ENCODE data around the gene TRIO.

Gene TRIO

DNA sequence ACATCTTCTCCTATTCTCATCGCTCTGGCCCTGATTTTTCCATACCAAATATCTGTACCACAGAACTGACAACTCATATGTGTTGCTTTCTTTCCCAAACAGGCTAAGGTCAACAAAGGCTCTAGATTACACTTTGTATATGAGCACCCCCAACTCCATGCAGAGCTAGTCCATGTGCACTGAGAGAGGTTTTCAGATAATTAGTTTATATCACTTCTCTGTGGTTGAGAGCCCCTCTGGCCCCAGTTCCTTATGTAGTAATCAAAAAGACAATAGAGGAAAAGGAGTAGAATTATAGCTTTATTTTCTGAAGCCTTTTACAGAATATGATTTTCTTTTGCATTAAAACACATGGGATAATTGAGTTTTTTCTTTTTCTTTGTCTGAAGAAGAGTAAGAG lies 120.0 kb downstream of the TRIO start:
- Histone ChIP-seq H2AFZ (ENCODE audit: low read length) (no peak overlapping the region), H3K4me3 (ENCODE audit: low read length) (no peak overlapping the region), H3K36me3 (replicated peaks; ENCODE audit: insufficient read depth, low read length) (no peaks in the 10 kb centered on the region), H3K27ac (ENCODE audit: low read length) (no peak overlapping the region), H4K20me1 (ENCODE audit: insufficient read depth, low read length) (no peaks in the 10 kb centered on the region), H3K4me2 (ENCODE audit: low read depth, low read length) (no peak overlapping the region), H3K4me1 (ENCODE audit: low read length) (peaks cover 5% of the 10 kb centered on the region), H3K27me3 (replicated peaks; ENCODE audit: insufficient read depth, low read length) (no peaks in the 10 kb centered on the region), H3K9me3 (replicated peaks; ENCODE audit: insufficient read depth, low read length) (no peaks in the 10 kb centered on the region), H3K79me2 (ENCODE audit: low read length) (peaks cover 60% of the 10 kb centered on the region), H3F3A (ENCODE audit: insufficient read depth, low read length) (no peaks in the 10 kb centered on the region), H3K9me2 (replicated peaks; ENCODE audit: insufficient read depth, low read length) (no peaks in the 10 kb centered on the region), H3K9ac (ENCODE audit: low read length) (no peak overlapping the region)
- TF ChIP-seq EZH2 (optimal IDR thresholded peaks at IDR 0.05; ENCODE audit: low read depth, low read length): no peak
- no peak for TF ChIP-seq EZH2phosphoT487 (IDR thresholded peaks at IDR 0.05; ENCODE audit: low read length)
- TF ChIP-seq, protein P1, sequence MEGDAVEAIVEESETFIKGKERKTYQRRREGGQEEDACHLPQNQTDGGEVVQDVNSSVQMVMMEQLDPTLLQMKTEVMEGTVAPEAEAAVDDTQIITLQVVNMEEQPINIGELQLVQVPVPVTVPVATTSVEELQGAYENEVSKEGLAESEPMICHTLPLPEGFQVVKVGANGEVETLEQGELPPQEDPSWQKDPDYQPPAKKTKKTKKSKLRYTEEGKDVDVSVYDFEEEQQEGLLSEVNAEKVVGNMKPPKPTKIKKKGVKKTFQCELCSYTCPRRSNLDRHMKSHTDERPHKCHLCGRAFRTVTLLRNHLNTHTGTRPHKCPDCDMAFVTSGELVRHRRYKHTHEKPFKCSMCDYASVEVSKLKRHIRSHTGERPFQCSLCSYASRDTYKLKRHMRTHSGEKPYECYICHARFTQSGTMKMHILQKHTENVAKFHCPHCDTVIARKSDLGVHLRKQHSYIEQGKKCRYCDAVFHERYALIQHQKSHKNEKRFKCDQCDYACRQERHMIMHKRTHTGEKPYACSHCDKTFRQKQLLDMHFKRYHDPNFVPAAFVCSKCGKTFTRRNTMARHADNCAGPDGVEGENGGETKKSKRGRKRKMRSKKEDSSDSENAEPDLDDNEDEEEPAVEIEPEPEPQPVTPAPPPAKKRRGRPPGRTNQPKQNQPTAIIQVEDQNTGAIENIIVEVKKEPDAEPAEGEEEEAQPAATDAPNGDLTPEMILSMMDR (IDR thresholded peaks at IDR 0.05; ENCODE audit: low read length): no peak
- DNase-seq: no peak

GRCh38 chr5:14263699-14264098 lies 120.6 kb downstream of the TRIO start:
- no peak overlapping the region for H3K4me2 ChIP-seq (ENCODE audit: low read depth, low read length)
- no peak overlapping the region for H3K27ac ChIP-seq (ENCODE audit: low read length)
- TF ChIP-seq EZH2phosphoT487 (IDR thresholded peaks at IDR 0.05; ENCODE audit: low read length) (no peak), EZH2 (optimal IDR thresholded peaks at IDR 0.05; ENCODE audit: low read depth, low read length) (no peak)
- no peaks in the 10 kb centered on the region for H3F3A ChIP-seq (ENCODE audit: insufficient read depth, low read length)
- H3K9me2 ChIP-seq (replicated peaks; ENCODE audit: insufficient read depth, low read length): no peaks in the 10 kb centered on the region
- no peak overlapping the region for H3K4me3 ChIP-seq (ENCODE audit: low read length)
- peaks cover 60% of the 10 kb centered on the region for H3K79me2 ChIP-seq (ENCODE audit: low read length)
- H3K36me3 ChIP-seq (replicated peaks; ENCODE audit: insufficient read depth, low read length): no peaks in the 10 kb centered on the region
- peak; percentile 24 for DNase-seq
- H3K27me3 ChIP-seq (replicated peaks; ENCODE audit: insufficient read depth, low read length): no peaks in the 10 kb centered on the region
- no peak overlapping the region for H2AFZ ChIP-seq (ENCODE audit: low read length)
- no peaks in the 10 kb centered on the region for H3K9me3 ChIP-seq (replicated peaks; ENCODE audit: insufficient read depth, low read length)
- H3K4me1 ChIP-seq (ENCODE audit: low read length): peaks cover 5% of the 10 kb centered on the region
- H4K20me1 ChIP-seq (ENCODE audit: insufficient read depth, low read length): no peaks in the 10 kb centered on the region
- H3K9ac ChIP-seq (ENCODE audit: low read length): no peak overlapping the region

- no peaks in the 10 kb centered on the region for H3K9me2 ChIP-seq (replicated peaks; ENCODE audit: insufficient read depth, low read length)
- H3K36me3 ChIP-seq (replicated peaks; ENCODE audit: insufficient read depth, low read length): no peaks in the 10 kb centered on the region
- no peak for TF ChIP-seq EZH2phosphoT487 (IDR thresholded peaks at IDR 0.05; ENCODE audit: low read length)
- no peak for TF ChIP-seq EZH2 (optimal IDR thresholded peaks at IDR 0.05; ENCODE audit: low read depth, low read length)
- TF ChIP-seq, protein P1 (IDR thresholded peaks at IDR 0.05; ENCODE audit: low read length): no peak
- H3K27ac ChIP-seq (ENCODE audit: low read length): no peak overlapping the region
- peak overlapping the region; percentile 47 for H3K4me3 ChIP-seq (ENCODE audit: low read length)
- no peaks in the 10 kb centered on the region for H3K9me3 ChIP-seq (replicated peaks; ENCODE audit: insufficient read depth, low read length)
- H3K9ac ChIP-seq (ENCODE audit: low read length): peak overlapping the region; percentile 39; the same call in 1 of the 2 replicates
- peak overlapping the region; percentile 67 for H3K4me2 ChIP-seq (ENCODE audit: low read depth, low read length)
- H3F3A ChIP-seq (ENCODE audit: insufficient read depth, low read length): no peaks in the 10 kb centered on the region
- H3K79me2 ChIP-seq (ENCODE audit: low read length): peaks cover 61% of the 10 kb centered on the region
- H3K27me3 ChIP-seq (replicated peaks; ENCODE audit: insufficient read depth, low read length): no peaks in the 10 kb centered on the region
- H4K20me1 ChIP-seq (ENCODE audit: insufficient read depth, low read length): no peaks in the 10 kb centered on the region
- peak; percentile 93 for DNase-seq
- peaks cover 8% of the 10 kb centered on the region for H3K4me1 ChIP-seq (ENCODE audit: low read length)
- H2AFZ ChIP-seq (ENCODE audit: low read length): peak overlapping the region; percentile 23
Observed at GRCh38 chr5:14264605-14265316, 121.6 kb downstream of the TRIO start.

- DNase-seq: no peak
- Histone ChIP-seq H3K9ac (ENCODE audit: low read length) (no peak overlapping the region), H2AFZ (ENCODE audit: low read length) (no peak overlapping the region), H3F3A (ENCODE audit: insufficient read depth, low read length) (no peaks in the 10 kb centered on the region), H4K20me1 (ENCODE audit: insufficient read depth, low read length) (no peaks in the 10 kb centered on the region), H3K27me3 (replicated peaks; ENCODE audit: insufficient read depth, low read length) (no peaks in the 10 kb centered on the region), H3K79me2 (ENCODE audit: low read length) (peaks cover 62% of the 10 kb centered on the region), H3K9me3 (replicated peaks; ENCODE audit: insufficient read depth, low read length) (no peaks in the 10 kb centered on the region), H3K4me1 (ENCODE audit: low read length) (peaks cover 12% of the 10 kb centered on the region), H3K4me2 (ENCODE audit: low read depth, low read length) (no peak overlapping the region), H3K27ac (ENCODE audit: low read length) (no peak overlapping the region), H3K9me2 (replicated peaks; ENCODE audit: insufficient read depth, low read length) (no peaks in the 10 kb centered on the region), H3K36me3 (replicated peaks; ENCODE audit: insufficient read depth, low read length) (no peaks in the 10 kb centered on the region), H3K4me3 (ENCODE audit: low read length) (no peak overlapping the region)
- TF ChIP-seq EZH2phosphoT487 (IDR thresholded peaks at IDR 0.05; ENCODE audit: low read length): no peak
- no peak for TF ChIP-seq EZH2 (optimal IDR thresholded peaks at IDR 0.05; ENCODE audit: low read depth, low read length)
- TF ChIP-seq, protein P1 (IDR thresholded peaks at IDR 0.05; ENCODE audit: low read length): no peak
Observed at GRCh38 chr5:14265570-14265969, 122.4 kb downstream of the TRIO start.
